ENCODE measurements around the gene NPL. TPM values are rescaled to one million over a fixed set of nuclear protein-coding genes. Genes with fewer than 3 reads are reported as not detected.

Gene NPL
- total RNA-seq, 2 experiments from 2014 or later: 2.2 to 6.3 TPM

GRCh38 chr1:182794676-182795201 is 5.2 kb downstream of the NPL start:
- POLR2A ChIA-PET: interaction anchor here (0.6 kb wide), 2 partner anchors 13 to 311 kb away, joined by 3 read pairs; no protein-coding TSS in a partner anchor
- no peak overlapping the region for H3K4me3 ChIP-seq (ENCODE audit: low read depth, low read length, poor library complexity, severe bottlenecking)
- no peak overlapping the region for H3K27ac ChIP-seq (ENCODE audit: low read depth, low read length, poor library complexity, severe bottlenecking)
- no peaks in the 10 kb centered on the region for H3K79me2 ChIP-seq (ENCODE audit: insufficient read depth, low read depth, low read length)
- no peaks in the 10 kb centered on the region for H3K9me2 ChIP-seq (ENCODE audit: insufficient read depth, low read length)
- H3K9me3 ChIP-seq (ENCODE audit: low read length): no peaks in the 10 kb centered on the region
- BruUV-seq (replicated peaks): no TSS peak
- intact Hi-C loops (cut with micrococcal nuclease; ENCODE audit: unreplicated experiment): no loop called here
- DNase-seq (ENCODE audit: low spot score): no peak
- no peak overlapping the region for H2AFZ ChIP-seq (ENCODE audit: low read length)
- H3K36me3 ChIP-seq (ENCODE audit: insufficient read depth, low read length): no peaks in the 10 kb centered on the region
- H3K4me2 ChIP-seq (ENCODE audit: low read length): no peak overlapping the region
- CTCF ChIA-PET (ENCODE audit: unreplicated experiment): no interaction called here
- TF ChIP-seq EZH2phosphoT487 (IDR thresholded peaks at IDR 0.05; ENCODE audit: borderline replicate concordance, low read depth, low read length): no peak
- TF ChIP-seq CTCF (conservative IDR thresholded peaks at IDR 0.05; ENCODE audit: low read length): no peak
- peaks cover 13% of the 10 kb centered on the region for H3K4me1 ChIP-seq (ENCODE audit: insufficient read depth, low read length, poor library complexity, severe bottlenecking)
- H4K20me1 ChIP-seq (ENCODE audit: insufficient read depth, low read length): no peaks in the 10 kb centered on the region

GRCh38 chr1:182795563-182796228 is 6.1 kb downstream of the NPL start:
- H2AFZ ChIP-seq (ENCODE audit: low read length): no peak overlapping the region
- H3K4me3 ChIP-seq (ENCODE audit: low read depth, low read length, poor library complexity, severe bottlenecking): no peak overlapping the region
- CTCF ChIA-PET (ENCODE audit: unreplicated experiment): no interaction called here

More at GRCh38 chr1:182795563-182796228, 6.1 kb downstream of the NPL start:
- no peaks in the 10 kb centered on the region for H3K79me2 ChIP-seq (ENCODE audit: insufficient read depth, low read depth, low read length)
- H3K4me1 ChIP-seq (ENCODE audit: insufficient read depth, low read length, poor library complexity, severe bottlenecking): peaks cover 6% of the 10 kb centered on the region
- H4K20me1 ChIP-seq (ENCODE audit: insufficient read depth, low read length): no peaks in the 10 kb centered on the region
- intact Hi-C loops (cut with micrococcal nuclease; ENCODE audit: unreplicated experiment): no loop called here
- peak; percentile 40 for DNase-seq (ENCODE audit: low spot score)
- no peak overlapping the region for H3K27ac ChIP-seq (ENCODE audit: low read depth, low read length, poor library complexity, severe bottlenecking)
- no peaks in the 10 kb centered on the region for H3K9me2 ChIP-seq (ENCODE audit: insufficient read depth, low read length)
- H3K9me3 ChIP-seq (ENCODE audit: low read length): no peaks in the 10 kb centered on the region
- H3K36me3 ChIP-seq (ENCODE audit: insufficient read depth, low read length): no peaks in the 10 kb centered on the region
- POLR2A ChIA-PET: interaction anchor here (0.6 kb wide), 1 partner anchor 312 kb away, joined by 3 read pairs; no protein-coding TSS in a partner anchor
- no peak for TF ChIP-seq EZH2phosphoT487 (IDR thresholded peaks at IDR 0.05; ENCODE audit: borderline replicate concordance, low read depth, low read length)
- TF ChIP-seq CTCF (conservative IDR thresholded peaks at IDR 0.05; ENCODE audit: low read length): no peak
- no peak overlapping the region for H3K4me2 ChIP-seq (ENCODE audit: low read length)
- no TSS peak for BruUV-seq (replicated peaks)

Data from OCI-LY7 (cell line).